Activated CD4-positive, alpha-beta T cell treated with anti-CD3 and anti-CD28 coated beads, Interleukin-10, Interleukin-2, amounts not matched to agents 100 ng/mL and 50 ng/mL, durations not matched to agents 16 hours and 8 hours (primary cell): ENCODE data around the gene ISLR.
"Not testable (repeated sequence)": the region's sequence is repeated elsewhere in the genome, so short reads cannot be mapped to it uniquely, and the experiment has no call there.

Experiments used
- DNase-seq: peaks from one replicate; pipeline ENCODE4 v3.0.0-alpha.2; 2020

Gene ISLR

DNA sequence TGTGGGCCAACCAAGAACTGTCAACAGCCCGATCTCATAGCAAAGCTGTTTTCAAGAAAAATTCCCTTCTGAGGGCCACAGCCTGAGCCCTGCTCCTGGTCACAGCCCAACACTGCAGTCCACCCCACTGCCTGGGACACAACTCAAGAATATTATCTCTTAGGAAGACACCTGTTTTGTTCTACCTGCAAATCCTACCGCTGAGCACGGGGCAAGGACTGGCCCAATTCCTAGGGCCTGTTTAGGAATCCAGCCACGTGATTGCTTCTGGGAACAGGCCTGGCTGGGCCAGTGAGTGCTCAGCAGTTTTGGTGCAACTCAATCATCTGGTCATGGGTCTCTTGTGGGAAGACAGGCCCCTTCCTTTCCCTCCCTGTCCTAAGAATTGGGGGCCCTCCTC lies 34.9 kb upstream of the ISLR start:
- DNase-seq: no peak

DNA sequence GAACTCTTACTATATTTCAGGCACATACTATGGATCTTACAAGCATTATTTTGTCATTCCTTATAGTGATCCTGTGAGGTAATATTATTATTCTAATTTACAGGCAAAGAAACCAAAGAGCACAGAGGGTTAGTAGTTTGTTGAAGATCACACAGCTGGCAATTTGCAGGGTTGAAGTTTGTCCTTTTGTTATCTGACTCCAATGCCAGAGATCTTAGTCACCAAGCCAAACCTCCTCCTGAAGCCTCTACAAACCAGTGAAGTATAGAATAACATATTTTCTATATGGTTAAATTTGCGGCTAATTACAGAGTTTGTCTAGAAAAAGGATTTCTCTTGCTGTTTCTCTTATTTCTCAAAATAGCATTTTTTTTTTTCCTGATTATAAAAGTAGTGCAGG lies 31.9 kb upstream of the ISLR start:
- DNase-seq: no peak

DNA sequence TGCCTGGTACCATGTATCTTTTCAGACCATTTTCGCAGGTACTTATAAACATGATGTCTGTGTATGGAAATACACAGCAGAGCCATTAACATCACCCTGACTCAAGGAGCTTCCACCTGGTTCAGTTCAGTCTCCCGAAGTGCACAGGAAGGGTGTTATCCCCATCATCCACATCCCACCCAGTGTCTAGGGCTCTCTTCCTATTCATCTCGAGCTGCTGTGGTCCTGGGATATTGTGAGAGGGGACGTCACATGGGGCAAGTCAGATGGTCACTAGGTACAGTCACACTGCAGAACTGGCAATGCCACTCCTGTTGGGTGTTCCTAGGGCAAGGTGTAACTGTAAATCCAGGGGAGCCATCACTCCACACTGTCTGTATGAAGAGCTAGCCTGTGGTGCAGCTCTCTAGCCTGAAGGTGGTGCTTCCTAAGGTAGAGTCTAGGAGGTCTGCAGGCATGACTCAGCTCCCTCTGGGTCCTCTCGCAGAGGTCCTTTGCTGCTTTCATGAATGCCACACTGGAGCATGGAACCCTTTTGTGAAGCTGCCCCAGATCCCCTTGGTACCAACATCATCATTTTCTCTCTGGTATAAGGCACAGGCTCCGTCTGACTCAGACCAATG lies 29.2 kb upstream of the ISLR start:
- DNase-seq: no peak

DNA sequence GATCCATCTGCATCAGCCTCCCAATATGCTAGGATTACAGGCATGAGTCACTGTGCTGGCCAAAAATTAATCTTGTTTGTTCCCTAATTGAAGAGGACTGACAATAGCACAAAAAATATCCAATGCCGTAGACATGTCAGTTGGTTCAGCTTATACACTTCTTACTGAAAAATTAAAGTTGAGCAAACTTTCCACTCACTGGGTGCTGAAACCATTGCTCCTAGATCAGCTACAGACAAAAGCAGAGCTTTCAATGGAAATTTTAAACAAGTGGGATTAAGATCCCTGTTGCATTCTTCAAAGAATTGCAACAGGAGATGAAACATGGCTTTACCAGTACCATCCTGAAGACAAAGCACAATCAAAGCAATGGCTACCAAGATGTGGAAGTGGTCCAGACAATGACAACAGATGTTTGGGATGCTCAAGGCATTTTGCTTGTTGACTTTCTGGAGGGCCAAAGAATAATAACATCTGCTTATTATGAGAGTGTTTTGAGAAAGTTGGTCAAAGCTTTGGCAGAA lies 27.2 kb upstream of the ISLR start:
- DNase-seq: no peak

DNA sequence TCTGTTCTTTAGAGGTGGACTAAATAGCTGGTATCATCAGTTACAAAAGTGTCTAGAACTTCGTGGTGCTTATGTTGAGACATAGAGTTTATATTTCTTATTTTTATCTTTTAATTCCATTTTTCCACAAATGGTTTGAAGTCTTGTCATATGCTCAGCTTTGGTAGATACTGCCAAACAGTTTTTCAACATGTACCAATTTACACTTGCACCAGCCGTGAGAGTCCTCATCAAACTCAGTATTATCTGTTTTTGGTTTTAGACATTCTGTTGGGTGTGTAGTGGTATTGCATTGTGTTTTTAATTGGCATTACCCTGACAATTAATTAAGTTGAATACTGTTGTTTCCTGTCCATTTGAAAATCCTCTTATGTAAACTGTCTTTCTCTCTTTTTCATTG lies 26.5 kb upstream of the ISLR start:
- no peak for DNase-seq

DNA sequence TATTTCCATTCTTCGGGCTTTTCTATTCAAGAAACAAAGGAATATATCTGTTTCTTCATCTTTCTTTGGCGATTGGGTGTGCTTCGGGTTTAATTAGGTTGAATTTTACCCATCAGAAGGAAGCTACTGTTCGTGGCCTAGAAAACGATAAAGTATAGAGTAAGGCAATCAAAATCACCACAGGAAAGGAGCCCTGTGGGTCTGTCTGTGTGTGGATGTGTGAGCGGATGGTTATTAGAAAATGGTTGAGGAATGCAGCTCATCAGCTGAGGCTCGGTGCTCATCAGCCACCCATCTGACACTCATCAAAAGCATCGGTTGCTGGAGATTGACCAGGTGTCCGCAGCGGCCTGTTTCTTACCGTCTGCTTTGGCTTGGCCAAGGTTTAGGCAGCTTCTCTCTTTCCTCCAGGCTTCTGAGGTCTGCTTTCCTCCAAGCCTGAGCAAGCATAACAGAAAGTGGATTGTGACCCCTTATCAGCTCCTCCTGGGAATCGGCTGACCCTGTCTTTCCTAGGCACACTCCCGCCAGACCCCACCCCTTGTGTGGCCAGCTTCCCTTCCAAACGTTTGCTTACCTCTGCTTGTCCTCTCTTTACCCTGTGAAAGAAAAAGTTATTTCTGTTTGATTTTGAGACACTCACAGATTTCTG lies 17.6 kb upstream of the ISLR start:
- DNase-seq: no peak

DNA sequence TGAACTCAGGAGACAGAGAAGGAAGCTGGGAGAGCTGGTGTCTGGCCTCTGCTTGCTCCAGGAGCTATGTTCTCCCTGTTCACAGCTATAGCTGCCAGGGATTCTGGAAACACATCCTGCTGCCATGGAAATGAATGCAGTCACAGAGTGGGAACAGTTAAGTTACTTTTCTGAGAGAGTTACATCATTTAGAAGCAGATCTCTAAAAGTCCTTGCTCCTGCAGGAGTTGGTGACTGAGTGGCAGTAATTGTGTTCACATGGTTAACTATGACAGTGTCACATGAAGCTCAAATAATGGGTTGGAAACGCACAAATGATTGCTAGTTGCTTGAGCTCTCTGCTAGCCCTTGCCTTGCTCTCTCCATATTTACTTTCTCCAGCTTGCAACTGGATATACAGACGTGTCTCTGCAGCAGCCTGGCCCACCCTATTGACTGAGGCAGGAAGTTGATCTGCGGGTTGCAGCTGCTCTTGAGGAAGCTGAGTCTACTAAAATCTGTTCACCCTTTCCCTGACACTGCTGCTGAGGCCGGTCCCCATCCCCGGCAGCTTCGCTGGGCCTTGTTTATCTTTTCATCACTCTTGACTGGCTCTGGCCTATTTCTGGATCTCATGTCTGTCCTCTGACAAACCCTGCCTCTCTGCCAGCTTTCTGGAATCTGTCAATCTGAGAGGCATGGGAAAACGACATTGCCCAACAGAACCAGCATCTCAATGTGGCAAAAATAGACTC lies 16.7 kb upstream of the ISLR start:
- DNase-seq: peak; percentile 25

DNA sequence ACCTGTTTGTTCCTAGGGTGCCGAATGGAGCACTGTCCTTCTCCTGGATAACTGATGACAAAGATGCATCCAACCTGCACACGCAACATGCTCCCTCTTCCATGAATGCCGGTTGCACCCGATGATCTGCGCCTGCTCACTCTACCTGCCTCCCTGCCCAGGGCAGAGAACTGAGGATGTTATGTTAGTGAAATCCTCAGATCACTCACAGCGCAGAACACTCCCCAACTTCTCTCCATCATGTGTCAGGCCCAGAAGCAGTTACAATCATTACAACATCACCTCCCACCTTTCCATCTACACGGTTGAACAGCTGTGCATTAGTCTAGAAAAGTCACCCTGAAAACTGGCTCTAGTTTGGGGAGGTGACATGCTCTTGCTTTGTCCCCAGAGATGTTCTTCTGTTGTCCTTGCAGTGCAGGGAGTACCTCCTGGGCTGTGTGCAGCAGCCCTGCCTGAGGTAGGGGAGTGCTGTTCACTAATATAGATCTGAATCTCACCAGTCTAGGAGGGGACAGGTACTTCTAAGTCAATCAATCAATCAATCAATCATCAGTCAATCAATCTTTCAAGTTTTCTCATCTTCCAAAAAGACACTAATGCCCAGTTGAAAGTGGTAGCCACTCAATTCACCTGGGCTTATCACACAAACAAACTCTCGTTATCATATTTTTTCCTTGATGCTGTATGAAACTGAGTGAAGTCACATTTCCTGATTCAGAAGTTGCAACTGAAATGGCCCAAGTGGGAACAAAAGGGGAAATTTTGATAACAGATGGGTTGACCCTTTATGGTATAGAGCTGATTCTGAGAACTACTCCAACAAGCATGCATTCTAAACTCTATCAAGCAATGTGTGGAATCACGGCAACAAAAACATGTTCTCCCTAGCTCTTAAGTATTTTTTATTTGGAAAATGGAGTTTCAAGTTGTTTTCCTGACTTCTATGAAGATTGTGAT lies 15.4 kb upstream of the ISLR start:
- no peak for DNase-seq

DNA sequence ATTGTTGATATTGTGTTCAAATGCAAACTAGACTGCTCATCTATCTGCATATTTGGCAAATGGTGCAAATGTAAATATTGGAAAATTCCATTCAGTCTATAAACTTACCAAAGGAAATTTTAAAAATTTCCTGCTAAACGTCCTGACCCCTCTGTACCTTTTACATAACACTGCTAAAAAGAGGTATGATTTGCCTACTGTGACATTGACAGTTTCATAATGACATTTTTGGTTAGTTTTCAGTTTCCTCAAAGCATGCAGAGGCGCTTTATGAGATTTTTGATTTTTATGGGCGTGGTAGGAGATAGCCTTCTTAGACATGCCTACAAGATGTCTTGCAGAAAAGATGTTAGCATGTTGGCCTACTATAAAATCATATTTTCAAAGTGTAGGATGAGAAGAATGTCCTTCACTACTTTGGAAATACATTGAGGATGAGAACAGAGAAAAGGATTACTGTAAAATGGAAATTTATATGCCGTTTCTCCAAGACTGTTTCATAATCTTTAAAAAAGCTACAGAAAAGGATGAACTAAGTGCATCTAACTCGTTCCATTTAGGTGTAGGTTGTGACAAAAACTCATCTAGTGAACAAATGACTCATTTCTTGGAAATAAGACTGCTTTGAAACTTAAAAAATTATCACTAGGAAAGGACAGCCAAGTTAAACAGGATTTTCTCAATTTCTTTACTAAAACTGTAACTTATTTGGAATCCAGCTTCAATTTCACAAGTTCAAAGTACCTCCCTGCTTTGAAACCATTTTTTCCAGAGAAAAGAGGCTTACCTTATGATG lies 14.5 kb upstream of the ISLR start:
- DNase-seq: peak; percentile 68

DNA sequence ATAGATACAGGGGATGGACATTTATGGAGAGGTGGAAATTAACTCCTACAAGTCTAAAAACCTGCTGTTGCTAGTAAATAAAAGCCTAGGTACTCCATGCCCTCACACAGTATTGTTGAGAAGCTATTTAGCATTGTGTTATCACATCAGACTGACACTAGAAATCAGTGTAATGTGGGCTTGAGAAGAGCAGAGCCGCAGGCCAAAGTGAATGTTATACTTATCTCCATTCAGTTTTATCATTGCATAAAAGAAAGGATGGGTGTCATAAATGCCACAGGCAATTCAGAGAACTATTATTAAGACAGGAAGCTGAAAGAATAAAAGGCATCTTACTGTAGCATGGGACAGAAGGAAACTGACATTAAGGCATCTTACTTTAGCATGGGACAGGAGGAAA lies 13.7 kb upstream of the ISLR start:
- no peak for DNase-seq

DNA sequence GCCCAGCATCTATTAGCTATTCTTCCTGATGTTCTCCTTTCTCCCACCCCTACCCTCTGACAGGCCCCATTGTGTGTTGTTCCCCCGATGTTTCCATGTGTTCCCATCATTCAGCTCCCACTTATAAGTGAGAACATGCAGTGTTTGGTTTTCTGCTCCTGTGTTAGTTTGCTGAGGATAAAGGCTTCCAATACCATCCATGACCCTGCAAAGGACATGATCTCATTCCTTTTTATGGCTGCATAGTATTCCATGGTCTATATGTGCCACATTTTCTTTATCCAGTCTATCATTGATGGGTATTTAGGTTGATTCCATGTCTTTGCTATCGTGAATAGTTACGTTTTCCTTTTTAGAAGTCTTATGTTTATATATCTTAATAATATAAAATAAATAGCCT lies 13.1 kb upstream of the ISLR start:
- DNase-seq: not testable (repeated sequence)

DNA sequence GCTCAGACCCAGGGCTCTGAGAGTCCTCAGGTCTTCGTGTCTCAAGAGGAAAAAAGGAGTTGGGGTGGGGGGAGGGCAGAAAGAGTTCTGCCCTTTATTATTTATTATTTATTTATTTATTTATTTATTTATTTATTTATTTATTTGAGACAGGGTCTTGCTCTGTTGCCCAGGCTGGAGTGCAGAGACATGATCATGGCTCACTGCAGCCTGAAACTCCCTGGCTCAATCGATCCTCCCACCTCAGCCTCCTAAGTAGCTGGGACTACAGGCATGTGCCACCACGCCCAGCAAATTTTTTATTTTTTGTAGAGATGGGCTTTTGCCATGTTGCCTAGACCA lies 11.3 kb upstream of the ISLR start:
- DNase-seq: not testable (repeated sequence)

DNA sequence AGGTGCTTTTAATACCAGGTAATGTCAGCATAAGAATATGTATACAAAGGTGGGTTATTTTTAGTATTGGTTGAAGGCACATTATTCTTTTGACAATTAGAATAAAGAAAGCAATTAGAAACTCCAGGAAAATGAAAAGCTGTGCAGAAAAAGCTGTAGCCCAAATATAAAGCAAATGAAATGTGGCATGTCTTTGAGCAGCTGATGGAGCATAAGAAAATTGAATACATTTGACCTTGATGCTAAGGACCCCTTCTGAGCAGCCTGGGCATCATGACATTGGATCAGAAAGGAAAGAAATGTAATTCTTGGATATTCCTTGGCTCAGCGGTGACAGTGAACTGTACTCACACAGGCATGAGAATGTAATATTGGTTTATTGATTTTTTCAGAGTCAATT lies 8.0 kb upstream of the ISLR start:
- DNase-seq: no peak

DNA sequence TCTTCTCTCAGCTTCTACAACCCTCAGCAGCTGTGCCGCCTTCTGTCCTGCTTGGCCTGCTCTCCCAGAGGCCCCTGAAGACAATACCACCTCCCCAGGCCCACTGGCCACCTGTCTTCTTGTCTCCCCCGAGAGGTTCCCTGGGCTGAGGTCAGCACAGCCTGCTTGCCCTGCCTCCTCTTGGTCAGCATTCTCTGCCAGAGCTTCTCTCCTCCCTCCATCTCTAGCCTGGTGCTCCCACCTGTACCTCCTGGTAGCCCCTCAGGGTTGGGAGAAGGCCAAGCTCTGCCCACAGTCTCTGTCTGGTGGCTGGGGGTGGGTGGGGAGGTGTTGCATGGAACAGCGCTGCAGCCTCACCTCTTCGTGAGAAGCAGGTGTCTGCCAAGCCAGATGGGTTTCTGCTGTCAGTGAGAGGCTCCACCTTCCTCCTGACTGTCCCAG lies 5.6 kb upstream of the ISLR start:
- DNase-seq: no peak

DNA sequence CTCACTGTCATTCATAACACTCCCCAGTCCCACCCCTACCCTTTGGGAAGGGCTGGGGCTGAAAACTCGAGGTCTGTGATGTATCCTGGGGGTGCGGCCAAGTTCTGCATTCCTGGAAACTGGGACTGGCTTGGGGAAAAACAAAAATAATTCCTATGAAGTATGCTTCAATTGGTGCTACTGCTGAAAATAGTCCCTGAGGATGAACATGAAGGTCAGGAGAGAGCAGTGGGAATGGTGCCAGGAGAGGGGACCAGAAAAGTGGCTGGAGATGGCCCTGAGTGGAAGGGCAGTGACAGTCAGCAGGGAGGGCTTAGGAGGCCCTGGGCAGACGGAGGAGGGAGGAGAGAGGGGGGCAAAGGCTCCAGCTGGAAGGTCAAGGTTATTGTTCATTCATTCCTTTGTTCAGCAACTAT lies 4.8 kb upstream of the ISLR start:
- DNase-seq: no peak

DNA sequence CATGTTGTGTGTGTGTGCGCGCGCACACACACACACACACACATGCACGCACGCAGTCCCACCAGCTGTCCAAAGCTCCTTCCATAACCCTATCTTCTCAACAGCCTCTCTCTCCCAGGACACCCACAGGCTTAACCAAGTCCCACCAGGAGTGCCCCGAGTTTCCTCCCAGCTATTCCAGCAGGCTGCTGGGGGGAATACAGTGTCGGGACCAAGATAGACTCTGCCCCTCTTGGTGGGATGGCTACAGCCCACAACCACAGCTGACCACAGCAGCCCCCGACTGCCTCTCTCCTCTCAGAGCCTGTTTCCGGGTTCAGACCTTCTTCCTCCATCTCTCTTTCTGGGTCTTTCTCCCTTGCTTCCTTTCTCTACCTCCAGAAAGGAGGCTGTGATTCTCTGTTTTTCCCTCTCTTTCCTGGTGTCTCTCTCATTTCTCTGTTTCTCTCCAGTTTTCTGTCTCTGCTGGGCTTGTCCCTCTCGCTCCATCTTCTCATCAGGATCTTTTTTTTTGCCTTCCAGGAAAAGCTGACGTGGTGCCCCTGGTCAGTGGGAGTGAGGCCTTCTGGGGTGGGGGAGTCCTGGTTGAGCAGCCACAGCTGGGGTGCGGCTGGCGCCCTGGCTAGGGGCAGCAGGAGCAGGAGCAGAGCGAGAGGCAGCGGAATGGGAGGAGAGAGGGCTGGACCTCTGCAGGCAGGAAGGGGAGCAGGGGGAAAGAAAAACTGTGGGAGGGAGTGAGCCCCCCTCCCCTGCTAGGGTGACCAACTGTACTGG lies 3.3 kb upstream of the ISLR start:
- DNase-seq: no peak

DNA sequence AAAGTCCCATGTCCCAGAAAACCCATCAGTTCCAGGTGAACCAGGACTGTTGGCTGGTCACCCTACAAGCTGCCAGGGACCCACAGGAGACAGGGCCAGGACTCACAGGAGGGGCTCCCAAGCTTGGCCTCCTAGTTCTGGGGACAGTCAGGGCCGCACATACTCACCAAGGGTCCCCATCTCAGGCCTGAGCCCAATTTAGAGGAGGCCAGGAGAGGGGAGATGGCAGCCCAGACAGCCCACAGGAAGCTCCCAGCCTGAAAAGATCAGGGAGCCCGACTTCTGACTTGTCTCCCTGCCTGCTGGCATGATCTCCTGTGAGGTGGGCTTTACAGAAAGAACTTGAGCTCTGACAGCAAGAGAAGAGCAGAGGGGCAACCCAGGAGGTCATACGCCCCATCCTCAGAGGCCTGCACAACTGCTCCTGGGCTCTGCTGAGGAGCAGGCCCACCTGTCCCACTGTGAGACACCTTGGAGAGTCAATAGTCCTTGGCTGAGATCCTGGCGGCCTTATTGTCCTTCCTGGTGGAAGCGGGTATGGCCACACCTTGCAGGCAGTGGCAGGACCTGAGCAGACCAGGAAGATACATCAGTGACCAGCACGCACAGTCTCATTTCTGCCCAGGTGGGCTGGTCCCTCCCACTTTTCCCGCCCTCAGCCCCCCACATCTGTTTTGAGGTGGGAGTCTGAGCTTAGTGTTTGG lies 2.5 kb upstream of the ISLR start:
- DNase-seq: no peak

DNA sequence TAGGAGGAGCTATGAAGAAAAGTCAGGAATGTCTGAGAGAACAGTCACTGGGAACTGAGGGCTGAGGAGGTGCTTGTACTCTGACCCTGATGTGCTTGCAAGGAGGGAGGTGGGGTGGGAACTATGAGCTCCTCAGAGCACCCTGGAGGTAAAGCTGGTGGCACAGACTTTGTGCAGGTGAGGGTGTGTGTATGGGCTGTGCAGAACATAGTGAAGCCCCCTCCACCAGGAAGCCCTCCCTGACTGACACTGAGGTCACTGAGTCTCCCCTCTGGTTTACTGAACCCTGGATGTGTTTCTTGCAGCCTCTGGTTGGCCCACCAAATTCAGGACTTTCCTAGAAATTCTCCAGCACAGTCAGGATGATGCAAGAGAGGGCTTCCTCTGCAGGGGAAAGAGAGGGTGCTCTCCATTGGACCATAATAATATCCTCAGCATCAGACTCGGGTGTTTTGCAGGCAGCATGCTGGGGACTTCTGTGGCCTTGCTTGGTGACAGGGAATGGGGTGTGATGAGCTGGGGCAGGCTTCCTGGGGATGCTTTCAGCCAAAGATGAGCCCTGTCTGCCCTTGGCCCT lies 1.5 kb upstream of the ISLR start:
- no peak for DNase-seq

DNA sequence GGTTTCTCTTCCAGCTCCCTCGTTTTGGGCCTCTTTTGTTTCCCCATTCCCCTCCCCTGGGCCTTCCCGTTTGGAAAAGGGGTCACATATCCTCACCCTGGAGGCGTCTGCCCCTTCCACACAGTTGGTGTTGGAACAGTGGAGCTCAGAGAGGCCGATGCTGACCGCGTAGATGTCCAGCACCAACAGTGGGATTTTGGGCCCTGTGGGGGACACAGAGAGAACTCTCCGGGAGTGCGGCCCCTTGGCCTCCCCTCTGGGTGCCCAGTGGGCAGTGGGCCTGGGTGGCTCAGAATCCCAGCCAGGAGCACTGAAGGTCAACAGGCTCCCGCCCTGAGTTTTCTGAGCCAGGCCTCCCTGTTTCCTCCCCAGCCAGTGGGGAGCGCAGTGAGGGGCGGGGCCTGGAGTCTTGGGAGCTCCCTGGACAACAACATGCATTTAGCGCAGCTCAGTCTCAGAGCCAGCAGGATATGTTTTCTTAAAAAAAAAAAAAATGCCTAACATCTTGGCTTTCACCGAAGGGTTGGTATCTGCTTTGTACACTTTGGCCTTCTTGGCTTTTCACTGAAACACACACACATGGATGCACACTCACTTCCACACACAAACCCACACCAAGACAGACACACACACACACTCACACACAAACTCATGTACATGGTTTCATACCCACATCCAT lies 670 bp upstream of the ISLR start:
- no peak for DNase-seq
